Anterior cingulate cortex (tissue), 58 donors: Measurements from ENCODE around the gene TSC22D4.
"Not testable (repeated sequence)": the region's sequence is repeated elsewhere in the genome, so short reads cannot be mapped to it uniquely, and the experiment has no call there.

Experiments used
- DNase-seq, 58 donors: peaks; one replicate each; lab custom pipeline; 2025; lab: John Stamatoyannopoulos, UW

The TSC22D4 gene

DNA sequence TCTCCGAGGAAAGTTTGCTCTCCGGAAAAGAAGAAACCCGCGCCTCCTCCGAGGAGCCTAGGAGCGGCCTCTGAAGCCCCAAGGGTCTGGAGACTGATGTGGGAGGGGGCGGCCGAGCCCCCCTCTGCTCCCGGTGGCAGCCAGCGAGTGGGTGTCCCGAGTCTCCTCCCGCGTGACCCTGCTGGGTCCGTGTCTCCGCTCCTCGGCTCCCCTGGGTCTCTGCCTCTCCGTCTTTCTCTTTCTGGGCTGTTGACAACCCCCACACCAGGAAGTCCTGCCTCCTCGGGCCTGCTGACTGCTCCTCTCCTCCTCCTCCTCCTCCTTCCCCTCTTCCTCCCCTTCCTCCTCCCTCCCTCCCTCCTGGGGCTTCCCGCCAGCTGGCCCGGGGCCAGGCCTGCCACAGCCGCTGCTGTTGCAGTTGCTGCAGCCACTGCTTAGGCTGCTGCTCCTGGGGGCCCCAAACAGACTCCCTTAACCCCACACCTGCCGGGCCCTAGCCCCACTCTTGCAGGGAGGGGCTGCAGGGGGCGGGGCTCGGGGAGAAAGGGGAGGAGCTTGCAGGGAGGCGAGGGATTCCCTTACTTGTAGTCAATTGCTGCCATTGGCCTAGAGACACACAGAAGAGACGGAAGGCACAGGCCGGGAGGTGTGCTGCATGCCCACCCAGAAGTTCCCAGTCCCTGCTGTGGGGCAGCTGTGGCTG lies at the start of gene TSC22D4:
Gene TSC22D4 (minus strand): TSS at position 257 of the 703 bp plus-strand sequence. CDS start 1,176 bp downstream, outside the sequence.
- peak; percentile 86 to 98 (median 95) for DNase-seq

DNA sequence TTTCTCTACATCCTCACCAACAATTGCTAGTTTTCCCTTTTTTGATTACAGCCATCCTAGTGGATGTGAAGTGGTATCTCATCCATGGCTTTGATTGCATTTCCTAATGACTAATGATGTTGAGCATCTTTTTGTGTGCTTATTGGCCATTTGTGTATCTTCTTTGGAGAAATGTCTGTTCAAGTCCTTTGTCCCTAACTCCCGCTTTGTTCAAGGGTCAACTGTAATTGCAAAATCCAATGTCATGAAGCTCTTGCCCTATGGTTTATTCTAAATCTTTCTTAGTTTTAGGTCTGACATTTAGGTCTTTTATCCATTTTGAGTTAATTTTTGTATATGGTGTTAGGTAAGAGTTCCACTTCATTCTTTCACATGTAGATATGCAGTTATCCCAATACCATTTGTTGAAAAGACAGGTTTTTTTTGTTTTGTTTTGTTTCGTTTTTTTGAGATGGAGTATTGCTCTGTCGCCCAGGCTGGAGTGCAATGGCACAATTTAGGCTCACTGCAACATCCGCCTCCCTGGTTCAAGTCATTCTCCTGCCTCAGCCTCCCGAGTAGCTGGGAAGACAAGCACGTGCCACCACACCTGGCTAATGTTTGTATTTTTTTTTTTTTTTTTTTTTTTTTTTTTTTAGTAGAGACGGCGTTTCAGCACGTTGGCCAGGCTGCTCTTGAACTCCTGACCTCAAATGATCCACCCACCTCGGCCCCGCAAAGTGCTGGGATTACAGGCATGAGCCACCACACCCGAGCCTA lies 49.3 kb upstream of the TSC22D4 start:
- not testable (repeated sequence) for DNase-seq

DNA sequence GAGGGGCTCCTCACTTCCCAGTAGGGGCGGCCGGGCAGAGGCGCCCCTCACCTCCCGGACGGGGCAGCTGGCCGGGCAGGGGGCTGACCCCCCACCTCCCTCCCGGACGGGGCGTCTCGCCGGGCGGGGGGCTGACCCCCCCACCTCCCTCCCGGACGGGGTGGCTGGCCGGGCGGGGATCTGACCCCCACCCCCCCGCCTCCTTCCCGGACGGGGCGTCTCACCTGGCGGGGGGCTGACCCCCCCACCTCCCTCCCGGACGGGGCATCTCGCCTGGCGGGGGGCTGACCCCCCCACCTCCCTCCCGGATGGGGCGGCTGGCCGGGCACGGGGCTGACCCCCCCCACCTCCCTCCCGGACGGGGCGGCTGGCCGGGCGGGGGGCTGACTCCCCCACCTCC lies 44.2 kb upstream of the TSC22D4 start:
- DNase-seq, result not testable (repeated sequence)

GRCh38 chr7:100521909-100522593 lies 43.0 kb upstream of the TSC22D4 start:
- not testable (repeated sequence) for DNase-seq

DNA sequence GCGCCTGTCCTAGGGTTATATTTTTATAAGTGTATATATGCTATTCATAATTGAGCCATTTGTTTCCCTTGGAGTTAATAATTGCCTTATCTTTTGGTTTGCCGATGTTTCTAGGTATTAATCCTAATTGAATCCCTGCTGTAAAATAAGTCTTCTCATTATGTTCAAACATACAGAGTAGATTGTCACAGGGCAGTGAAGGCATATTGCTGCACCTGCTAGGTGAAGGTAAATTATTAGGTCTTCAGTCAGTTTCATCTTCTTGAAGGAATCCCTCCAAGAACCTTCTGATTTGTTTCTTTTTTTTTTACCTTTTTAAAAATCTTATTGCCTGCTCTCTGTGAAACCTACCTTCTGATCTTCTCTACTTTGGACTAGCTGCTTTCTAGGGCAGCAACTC lies 42.1 kb upstream of the TSC22D4 start:
- no peak for DNase-seq

DNA sequence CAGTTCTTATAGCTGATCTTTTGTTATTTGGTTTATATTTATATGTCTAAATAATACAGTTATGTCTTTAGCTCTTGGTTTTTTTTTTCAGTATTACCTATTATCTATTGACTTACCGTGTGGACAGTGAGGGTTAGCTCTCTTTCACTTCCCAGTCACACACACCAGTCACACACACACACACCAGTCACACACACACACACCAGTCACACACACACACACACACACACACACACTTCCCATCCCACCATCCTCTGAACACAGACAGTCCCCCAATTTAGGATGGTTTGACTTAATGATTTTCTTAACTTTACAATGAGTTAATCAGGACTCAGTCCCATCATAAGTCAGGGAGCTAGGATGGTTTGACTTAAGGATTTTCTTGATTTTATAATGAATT lies 41.1 kb upstream of the TSC22D4 start:
- no peak for DNase-seq

- no peak for DNase-seq
Observed at GRCh38 chr7:100519580-100519979, 40.6 kb upstream of the TSC22D4 start.

GRCh38 chr7:100517305-100517704 lies 38.3 kb upstream of the TSC22D4 start:
- DNase-seq, result no peak

DNA sequence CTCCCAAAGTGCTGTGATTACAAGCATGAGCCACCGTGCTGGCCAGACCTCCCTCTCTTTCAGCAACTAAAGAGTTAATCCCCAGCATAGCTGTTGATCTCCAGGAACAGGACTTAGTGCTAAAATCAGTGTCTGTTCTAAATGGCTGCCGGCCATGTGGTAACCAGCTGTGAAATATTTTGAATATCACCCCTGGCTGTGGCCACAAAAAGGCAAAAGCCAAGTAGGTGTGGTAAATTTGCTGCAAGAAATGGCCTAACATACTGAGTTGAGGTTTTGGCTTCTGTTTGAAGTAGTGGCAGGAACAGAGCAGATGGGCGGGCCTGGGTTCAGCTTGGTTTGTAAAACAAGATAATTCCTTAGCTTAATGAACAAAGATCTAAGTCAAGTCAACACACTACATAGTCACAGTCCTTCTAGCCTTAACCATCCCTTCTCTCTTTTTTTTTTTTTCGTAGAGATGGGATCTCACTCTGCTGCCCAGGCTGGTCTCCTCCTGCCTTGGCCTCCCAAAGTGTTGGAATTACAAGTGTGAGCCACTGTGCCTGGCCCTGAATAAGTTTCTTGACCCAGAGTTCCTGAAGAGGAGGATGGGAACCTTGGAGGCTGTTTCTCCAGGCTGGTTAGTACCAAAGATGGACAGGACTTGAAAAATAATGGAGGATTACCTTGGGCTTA lies 37.3 kb upstream of the TSC22D4 start:
- DNase-seq, result no peak

DNA sequence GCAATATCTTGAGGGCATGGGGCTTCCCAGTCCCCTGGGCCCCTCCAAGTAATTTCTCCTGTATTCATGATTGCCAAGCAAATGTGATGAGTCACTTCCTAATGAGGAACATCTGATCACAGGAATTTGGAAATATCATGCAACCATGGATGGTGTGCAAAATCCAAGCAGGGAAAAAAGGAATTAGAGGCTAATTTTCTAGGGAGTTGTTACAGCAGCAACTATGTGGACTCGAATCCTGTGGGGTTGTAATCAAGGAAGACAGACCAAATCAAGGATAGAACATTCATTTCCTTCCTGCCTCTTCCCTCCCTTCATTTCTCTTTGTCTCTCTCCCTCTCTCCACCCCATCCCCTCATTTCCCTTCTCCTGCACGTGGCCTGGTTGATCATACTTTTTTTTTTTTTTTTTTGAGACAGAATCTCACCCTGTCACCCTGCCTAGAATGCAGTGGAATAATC lies 36.1 kb upstream of the TSC22D4 start:
- no peak for DNase-seq

- DNase-seq, result no peak
Observed at GRCh38 chr7:100513212-100513810, 34.3 kb upstream of the TSC22D4 start.

DNA sequence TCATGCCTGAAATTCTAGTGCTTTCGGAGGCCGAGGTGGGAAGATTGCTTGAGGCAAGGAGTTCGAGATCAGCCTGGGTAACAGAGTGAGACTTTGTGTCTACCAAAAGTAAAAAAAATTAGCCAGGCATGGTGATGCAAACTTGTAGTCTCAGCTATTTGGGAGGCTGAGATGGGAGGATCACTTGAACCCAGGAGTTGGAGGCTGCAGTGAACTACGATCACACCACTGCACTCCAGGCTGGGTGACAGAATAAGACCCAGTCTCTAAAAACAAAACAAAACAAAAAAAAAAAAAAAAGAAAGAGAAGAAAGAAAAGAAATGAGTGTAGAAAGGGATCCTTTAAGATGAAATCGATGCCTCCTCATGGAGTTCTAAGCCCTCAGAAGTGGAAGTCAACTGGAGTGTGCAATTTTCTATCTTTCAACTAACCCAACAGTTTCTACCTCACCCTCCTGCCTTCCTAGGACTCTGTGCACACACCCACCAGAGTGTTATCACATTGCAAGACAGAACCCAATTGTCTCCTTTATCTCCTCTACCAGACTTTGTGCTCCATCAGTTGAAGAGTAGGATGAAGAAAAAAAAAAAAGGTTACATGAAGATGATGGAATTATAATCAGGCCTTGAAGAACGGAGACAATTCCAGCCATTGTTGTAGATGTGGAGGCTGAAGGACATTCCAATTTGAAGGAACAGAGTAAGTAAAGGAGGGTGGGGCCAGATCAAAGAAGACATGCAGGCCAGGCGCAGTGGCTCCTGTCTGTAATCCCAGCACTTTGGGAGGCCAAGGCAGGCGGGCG lies 31.6 kb upstream of the TSC22D4 start:
- DNase-seq, result no peak

DNA sequence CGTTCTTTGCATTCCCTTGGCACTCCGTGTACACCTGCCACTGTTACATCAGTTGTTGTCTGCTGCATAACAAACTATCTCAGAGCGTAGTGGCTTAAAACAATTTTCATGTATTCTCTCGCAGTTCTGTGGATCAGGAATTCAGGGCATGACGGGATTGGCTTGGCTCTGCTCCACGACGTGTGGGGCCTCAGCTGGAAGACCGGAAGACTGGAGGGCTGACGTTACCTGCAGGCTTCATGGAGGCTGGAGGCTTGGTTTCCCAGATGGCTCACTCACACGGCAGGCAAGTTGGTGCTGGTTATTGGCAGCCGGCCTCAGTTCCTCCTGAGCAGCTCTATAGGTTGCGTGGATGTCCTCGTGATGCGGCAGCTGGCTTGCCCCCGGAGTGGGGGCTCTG lies 30.2 kb upstream of the TSC22D4 start:
- peak in 22 of 58 donors; percentile 8 to 63 (median 28) for DNase-seq

- DNase-seq, result no peak
Observed at GRCh38 chr7:100506356-100506923, 27.4 kb upstream of the TSC22D4 start.

- DNase-seq, result no peak
Observed at GRCh38 chr7:100504887-100505611, 26.0 kb upstream of the TSC22D4 start.

GRCh38 chr7:100504031-100504430 lies 25.0 kb upstream of the TSC22D4 start:
- DNase-seq, result not testable (repeated sequence)

GRCh38 chr7:100500743-100501142 lies 21.7 kb upstream of the TSC22D4 start:
- not testable (repeated sequence) for DNase-seq

DNA sequence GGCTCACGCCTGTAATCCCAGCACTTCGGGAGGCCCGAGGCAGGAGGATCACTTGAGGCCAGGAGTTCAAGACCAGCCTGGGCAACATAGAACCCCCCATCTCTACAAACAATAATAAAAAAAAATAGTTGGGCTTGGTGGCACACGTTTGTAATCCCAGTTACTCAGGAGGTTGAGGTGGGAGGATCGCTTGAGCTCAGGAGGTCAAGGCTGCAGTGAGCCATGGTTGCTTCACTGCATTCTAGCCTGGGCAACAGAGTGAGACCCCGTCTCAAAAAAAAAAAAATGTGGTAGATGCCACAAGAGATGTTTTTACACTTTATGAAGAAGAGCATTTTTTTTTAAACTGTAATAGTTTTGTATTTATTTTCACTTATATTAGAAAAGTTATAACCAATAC lies 17.5 kb upstream of the TSC22D4 start:
- no peak for DNase-seq
